COR-L47 (cell line): ENCODE results near the gene HDAC9.

Experiments used
- DNase-seq: peaks from one replicate; lab custom pipeline; 2025; lab: John Stamatoyannopoulos, UW

The HDAC9 gene

GRCh38 chr7:18844735-18845134, 349.2 kb downstream of the HDAC9 start:
- DNase-seq = no peak

GRCh38 chr7:18845700-18846099, 350.2 kb downstream of the HDAC9 start:
- no peak for DNase-seq

- DNase-seq = no peak
Observed at GRCh38 chr7:18846765-18847215, 351.2 kb downstream of the HDAC9 start.

GRCh38 chr7:18849130-18849529, 353.6 kb downstream of the HDAC9 start:
- no peak for DNase-seq

- DNase-seq = no peak
Observed at GRCh38 chr7:18855796-18856195, 360.2 kb downstream of the HDAC9 start.

- DNase-seq = no peak
Observed at GRCh38 chr7:18858232-18858631, 362.7 kb downstream of the HDAC9 start.

- DNase-seq = no peak
Observed at GRCh38 chr7:18859318-18859717, 363.8 kb downstream of the HDAC9 start.

GRCh38 chr7:18860221-18860620, 364.7 kb downstream of the HDAC9 start:
- DNase-seq = no peak

GRCh38 chr7:18861514-18862118, 366.1 kb downstream of the HDAC9 start:
- DNase-seq = no peak

- no peak for DNase-seq
Observed at GRCh38 chr7:18864967-18865366, 369.4 kb downstream of the HDAC9 start.

GRCh38 chr7:18866359-18867036, 370.9 kb downstream of the HDAC9 start:
- no peak for DNase-seq

- DNase-seq = no peak
Observed at GRCh38 chr7:18872344-18872743, 376.8 kb downstream of the HDAC9 start.

GRCh38 chr7:18873734-18874336, 378.3 kb downstream of the HDAC9 start:
- no peak for DNase-seq

- DNase-seq = no peak
Observed at GRCh38 chr7:18874880-18875279, 379.3 kb downstream of the HDAC9 start.

- DNase-seq = no peak
Observed at GRCh38 chr7:18877874-18878273, 382.3 kb downstream of the HDAC9 start.

- DNase-seq = no peak
Observed at GRCh38 chr7:18886832-18887231, 391.3 kb downstream of the HDAC9 start.

- DNase-seq = peak; percentile 77
Observed at GRCh38 chr7:18889436-18889835, 393.9 kb downstream of the HDAC9 start.

GRCh38 chr7:18890134-18890533, 394.6 kb downstream of the HDAC9 start:
- no peak for DNase-seq

GRCh38 chr7:18890885-18891621, 395.5 kb downstream of the HDAC9 start:
- no peak for DNase-seq

GRCh38 chr7:18893156-18893555, 397.6 kb downstream of the HDAC9 start:
- no peak for DNase-seq

GRCh38 chr7:18894155-18894554, 398.6 kb downstream of the HDAC9 start:
- no peak for DNase-seq

- no peak for DNase-seq
Observed at GRCh38 chr7:18895456-18895855, 399.9 kb downstream of the HDAC9 start.
